Measurements from ENCODE around the gene FBXL15.

GRCh38 chr10:102400076-102400475, 20.6 kb upstream of the FBXL15 start:
- no peak for TF ChIP-seq EZH2phosphoT487 (IDR thresholded peaks at IDR 0.05; ENCODE audit: borderline replicate concordance, low read length)
- TF ChIP-seq, protein P1, sequence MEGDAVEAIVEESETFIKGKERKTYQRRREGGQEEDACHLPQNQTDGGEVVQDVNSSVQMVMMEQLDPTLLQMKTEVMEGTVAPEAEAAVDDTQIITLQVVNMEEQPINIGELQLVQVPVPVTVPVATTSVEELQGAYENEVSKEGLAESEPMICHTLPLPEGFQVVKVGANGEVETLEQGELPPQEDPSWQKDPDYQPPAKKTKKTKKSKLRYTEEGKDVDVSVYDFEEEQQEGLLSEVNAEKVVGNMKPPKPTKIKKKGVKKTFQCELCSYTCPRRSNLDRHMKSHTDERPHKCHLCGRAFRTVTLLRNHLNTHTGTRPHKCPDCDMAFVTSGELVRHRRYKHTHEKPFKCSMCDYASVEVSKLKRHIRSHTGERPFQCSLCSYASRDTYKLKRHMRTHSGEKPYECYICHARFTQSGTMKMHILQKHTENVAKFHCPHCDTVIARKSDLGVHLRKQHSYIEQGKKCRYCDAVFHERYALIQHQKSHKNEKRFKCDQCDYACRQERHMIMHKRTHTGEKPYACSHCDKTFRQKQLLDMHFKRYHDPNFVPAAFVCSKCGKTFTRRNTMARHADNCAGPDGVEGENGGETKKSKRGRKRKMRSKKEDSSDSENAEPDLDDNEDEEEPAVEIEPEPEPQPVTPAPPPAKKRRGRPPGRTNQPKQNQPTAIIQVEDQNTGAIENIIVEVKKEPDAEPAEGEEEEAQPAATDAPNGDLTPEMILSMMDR (IDR thresholded peaks at IDR 0.05; ENCODE audit: low read depth, low read length, poor library complexity, severe bottlenecking) = no peak
